KG1 (cell line): ENCODE measurements around the gene FMO3.

Source experiments
- DNase-seq: peaks from one replicate; lab custom pipeline; 2025; lab: John Stamatoyannopoulos, UW

Gene FMO3

GRCh38 chr1:171159148-171159547 is 68.4 kb downstream of the FMO3 start:
- DNase-seq, result no peak

GRCh38 chr1:171160211-171160610 is 69.5 kb downstream of the FMO3 start:
- no peak for DNase-seq

- DNase-seq, result no peak
These were observed 70.1 kb downstream of the FMO3 start for GRCh38 chr1:171160639-171161354.

- no peak for DNase-seq
These were observed 70.7 kb downstream of the FMO3 start for GRCh38 chr1:171161431-171161830.

GRCh38 chr1:171166361-171166760 is 75.7 kb downstream of the FMO3 start:
- DNase-seq, result no peak
